DOHH2 (cell line): Measurements from ENCODE around the gene ATP8B1.
A peak's percentile ranks its signal among the peaks of the same experiment; 100 is the strongest.

ENCODE experiments used
- H3F3A ChIP-seq: fragments of 200-600 bp; sonication (generic), shearing (Covaris generic); 2 replicates; pipeline ENCODE4 v1.6.0; 2016; ENCODE audit warnings: antibody characterized with exemption, mild to moderate bottlenecking; ENCODE audit not compliant: control insufficient read depth, insufficient read depth
- H3K27ac ChIP-seq: fragments of 200-600 bp; sonication (generic); 2 replicates; pipeline ENCODE4 v1.5.1; 2014; ENCODE audit warnings: low read depth, mild to moderate bottlenecking, low read length, moderate library complexity
- H3K27me3 ChIP-seq: fragments of 200-600 bp; sonication (generic); 2 replicates; pipeline ENCODE4 v1.6.1; 2014; ENCODE audit warnings: mild to moderate bottlenecking, low read length, mixed read lengths; ENCODE audit not compliant: control insufficient read depth
- H3K36me3 ChIP-seq: fragments of 200-600 bp; sonication (generic); 2 replicates; pipeline ENCODE4 v1.6.1; 2014; ENCODE audit warnings: mild to moderate bottlenecking, low read length, moderate library complexity, mixed read lengths; ENCODE audit not compliant: control insufficient read depth
- H3K4me1 ChIP-seq: fragments of 200-600 bp; sonication (generic); 2 replicates; pipeline ENCODE4 v1.6.1; 2014; ENCODE audit warnings: mild to moderate bottlenecking, low read length, mixed read lengths; ENCODE audit not compliant: control insufficient read depth
- H3K4me2 ChIP-seq: fragments of 200-600 bp; sonication (generic); 2 replicates; pipeline ENCODE4 v1.6.0; 2014; ENCODE audit warnings: mild to moderate bottlenecking, low read length, moderate library complexity
- H3K4me3 ChIP-seq: fragments of 200-600 bp; sonication (generic); 2 replicates; pipeline ENCODE4 v1.5.1; 2014; ENCODE audit warnings: mild to moderate bottlenecking, low read length, mixed read lengths
- H3K79me2 ChIP-seq: fragments of 200-600 bp; sonication (generic); 2 replicates; pipeline ENCODE4 v1.6.1; 2014; ENCODE audit warnings: mild to moderate bottlenecking, low read length, mixed read lengths; ENCODE audit not compliant: control insufficient read depth
- H3K9me2 ChIP-seq: fragments of 200-600 bp; sonication (generic); replicated peaks from 2 replicates; pipeline ENCODE4 v1.6.1; 2014; ENCODE audit warnings: mild to moderate bottlenecking, low read length, mixed read lengths; ENCODE audit not compliant: control insufficient read depth
- H3K9me3 ChIP-seq: fragments of 200-600 bp; sonication (generic); 2 replicates; pipeline ENCODE4 v1.6.1; 2014; ENCODE audit warnings: antibody characterized with exemption, low read length, mixed read lengths; ENCODE audit not compliant: control insufficient read depth, insufficient read depth
- H4K20me1 ChIP-seq: fragments of 200-600 bp; sonication (generic); 2 replicates; pipeline ENCODE4 v1.6.0; 2014; ENCODE audit warnings: low read depth, mild to moderate bottlenecking, antibody characterized with exemption, low read length, moderate library complexity; ENCODE audit not compliant: control insufficient read depth, insufficient read depth
- EZH2phosphoT487 ChIP-seq: fragments of 200-600 bp; sonication (generic); IDR thresholded peaks from 2 replicates; pipeline ENCODE4 v1.6.1; 2017; ENCODE audit warnings: borderline replicate concordance, mild to moderate bottlenecking, antibody characterized with exemption, low read length, moderate library complexity, mixed read lengths
- TF ChIP-seq, protein P1 (sequence below): fragments of 200-600 bp; sonication (generic); IDR thresholded peaks from one replicate; pipeline ENCODE4 v1.5.1; 2014; ENCODE audit warnings: antibody characterized with exemption, mild to moderate bottlenecking, low read depth, low read length; ENCODE audit not compliant: poor library complexity, severe bottlenecking

ATP8B1 gene

DNA sequence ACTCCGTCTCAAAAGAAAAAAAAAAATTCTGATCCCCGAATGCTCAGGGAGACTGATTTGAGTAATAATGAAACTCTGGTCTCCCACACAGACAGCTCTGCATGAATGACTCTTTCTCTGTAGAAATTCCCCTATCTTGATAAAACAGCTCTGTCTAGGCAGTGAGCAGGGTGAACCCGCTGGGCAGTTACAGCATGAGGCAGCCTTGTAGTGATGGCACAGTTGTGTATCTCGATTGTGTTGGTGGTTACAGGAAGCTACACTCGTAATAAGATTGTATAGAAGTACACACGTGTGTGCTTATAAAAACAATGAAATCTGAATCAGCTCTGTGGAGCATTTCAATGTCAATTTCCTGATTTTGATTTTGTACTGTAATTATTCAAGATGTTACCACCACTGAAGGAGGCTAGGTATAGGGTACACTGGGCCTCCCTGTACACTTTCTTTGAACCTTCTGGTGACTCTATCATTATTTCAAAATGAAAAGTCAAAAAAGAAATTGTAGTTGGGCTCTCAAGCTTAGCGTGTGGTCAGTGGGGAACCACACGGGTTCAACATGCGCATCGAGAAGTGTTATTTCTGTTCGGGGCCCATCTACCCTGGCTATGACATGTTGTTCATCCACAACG, 34.9 kb upstream of the ATP8B1 start:
- peaks cover 74% of the 10 kb centered on the region for H3K4me1 ChIP-seq
- peak overlapping the region; percentile 64 for H3K4me2 ChIP-seq
- no peaks in the 10 kb centered on the region for H3K36me3 ChIP-seq
- peak overlapping the region; percentile 71 for H3K27ac ChIP-seq
- H3F3A ChIP-seq, result peaks cover 5% of the 10 kb centered on the region; the same call in 1 of the 2 replicates
- no peaks in the 10 kb centered on the region for H4K20me1 ChIP-seq
- H3K27me3 ChIP-seq, result 0 out of 2 replicates have a peak, but pooled peaks cover 2% of the 10 kb centered on the region
- TF ChIP-seq EZH2phosphoT487, result no peak
- TF ChIP-seq, protein P1, sequence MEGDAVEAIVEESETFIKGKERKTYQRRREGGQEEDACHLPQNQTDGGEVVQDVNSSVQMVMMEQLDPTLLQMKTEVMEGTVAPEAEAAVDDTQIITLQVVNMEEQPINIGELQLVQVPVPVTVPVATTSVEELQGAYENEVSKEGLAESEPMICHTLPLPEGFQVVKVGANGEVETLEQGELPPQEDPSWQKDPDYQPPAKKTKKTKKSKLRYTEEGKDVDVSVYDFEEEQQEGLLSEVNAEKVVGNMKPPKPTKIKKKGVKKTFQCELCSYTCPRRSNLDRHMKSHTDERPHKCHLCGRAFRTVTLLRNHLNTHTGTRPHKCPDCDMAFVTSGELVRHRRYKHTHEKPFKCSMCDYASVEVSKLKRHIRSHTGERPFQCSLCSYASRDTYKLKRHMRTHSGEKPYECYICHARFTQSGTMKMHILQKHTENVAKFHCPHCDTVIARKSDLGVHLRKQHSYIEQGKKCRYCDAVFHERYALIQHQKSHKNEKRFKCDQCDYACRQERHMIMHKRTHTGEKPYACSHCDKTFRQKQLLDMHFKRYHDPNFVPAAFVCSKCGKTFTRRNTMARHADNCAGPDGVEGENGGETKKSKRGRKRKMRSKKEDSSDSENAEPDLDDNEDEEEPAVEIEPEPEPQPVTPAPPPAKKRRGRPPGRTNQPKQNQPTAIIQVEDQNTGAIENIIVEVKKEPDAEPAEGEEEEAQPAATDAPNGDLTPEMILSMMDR, result no peak
- H3K4me3 ChIP-seq, result peak overlapping the region; percentile 46
- H3K9me3 ChIP-seq, result no peaks in the 10 kb centered on the region
- H3K79me2 ChIP-seq, result no peaks in the 10 kb centered on the region
- no peaks in the 10 kb centered on the region for H3K9me2 ChIP-seq

DNA sequence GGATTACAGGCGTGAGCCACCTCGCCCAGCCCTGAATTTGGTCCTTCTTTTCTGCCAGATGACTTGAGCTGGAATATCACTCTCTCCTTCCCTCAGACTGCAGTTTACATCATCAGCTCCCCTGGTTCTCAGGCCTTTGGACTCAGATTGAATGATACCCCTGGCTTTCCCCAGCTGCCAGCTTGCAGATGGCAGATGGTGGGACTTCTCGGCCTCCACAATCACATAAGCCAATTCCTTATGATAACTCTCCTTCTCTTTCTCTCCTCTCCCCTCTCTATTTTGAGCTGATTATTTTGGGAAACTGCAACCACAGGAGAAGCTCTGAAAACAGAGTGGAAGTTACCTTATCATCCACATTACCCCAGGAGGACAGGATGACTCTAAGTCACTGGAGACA, 33.4 kb upstream of the ATP8B1 start:
- Histone ChIP-seq H3K36me3 (no peaks in the 10 kb centered on the region), H3K4me3 (no peak overlapping the region), H3K4me1 (peaks cover 64% of the 10 kb centered on the region), H3K9me3 (peaks cover 5% of the 10 kb centered on the region; the same call in 1 of the 2 replicates), H3K4me2 (no peak overlapping the region), H3K27ac (no peak overlapping the region), H3K9me2 (no peaks in the 10 kb centered on the region), H4K20me1 (no peaks in the 10 kb centered on the region), H3K79me2 (no peaks in the 10 kb centered on the region), H3K27me3 (0 out of 2 replicates have a peak, but pooled peaks cover 2% of the 10 kb centered on the region), H3F3A (peaks cover 5% of the 10 kb centered on the region; the same call in 1 of the 2 replicates)
- no peak for TF ChIP-seq EZH2phosphoT487
- TF ChIP-seq, protein P1, result no peak

DNA sequence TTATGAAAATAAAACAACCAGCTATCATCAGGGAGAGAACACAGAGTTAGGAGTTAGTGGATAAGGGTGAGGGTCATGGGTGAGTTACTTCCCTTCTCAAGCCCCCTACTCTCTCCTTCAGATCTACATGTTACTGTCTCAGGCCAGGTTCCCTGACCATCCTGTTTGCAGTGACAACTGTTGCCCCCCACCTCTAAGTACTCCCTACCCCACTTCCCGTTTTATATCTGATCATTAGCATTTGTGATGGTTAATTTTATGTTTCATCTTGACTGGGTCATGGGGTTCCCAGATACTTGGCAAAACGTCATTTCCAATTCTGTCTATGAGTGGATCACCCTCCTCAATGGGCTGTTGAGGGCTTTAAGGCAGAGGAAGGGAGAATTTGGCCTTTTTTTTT, 32.8 kb upstream of the ATP8B1 start:
- Histone ChIP-seq H3K4me3 (no peak overlapping the region), H3K4me1 (peaks cover 58% of the 10 kb centered on the region), H3K9me3 (peaks cover 5% of the 10 kb centered on the region; the same call in 1 of the 2 replicates), H3K27ac (no peak overlapping the region), H3K36me3 (no peaks in the 10 kb centered on the region), H3K27me3 (0 out of 2 replicates have a peak, but pooled peaks cover 2% of the 10 kb centered on the region), H4K20me1 (no peaks in the 10 kb centered on the region), H3K4me2 (no peak overlapping the region), H3K9me2 (no peaks in the 10 kb centered on the region), H3F3A (peaks cover 5% of the 10 kb centered on the region; the same call in 1 of the 2 replicates), H3K79me2 (no peaks in the 10 kb centered on the region)
- TF ChIP-seq, protein P1, result no peak
- no peak for TF ChIP-seq EZH2phosphoT487
